Measurements from ENCODE around the gene SULT4A1. TPM values are rescaled to one million over a fixed set of nuclear protein-coding genes. Genes with fewer than 3 reads are reported as not detected.

Gene SULT4A1
- total and polyA plus RNA-seq, 9 of the 15 experiments (the other 6 are each of a cell fraction or from before 2014, with no cell fraction given) = 0.03 to 0.20 (median 0.09) TPM; not detected in 3

DNA sequence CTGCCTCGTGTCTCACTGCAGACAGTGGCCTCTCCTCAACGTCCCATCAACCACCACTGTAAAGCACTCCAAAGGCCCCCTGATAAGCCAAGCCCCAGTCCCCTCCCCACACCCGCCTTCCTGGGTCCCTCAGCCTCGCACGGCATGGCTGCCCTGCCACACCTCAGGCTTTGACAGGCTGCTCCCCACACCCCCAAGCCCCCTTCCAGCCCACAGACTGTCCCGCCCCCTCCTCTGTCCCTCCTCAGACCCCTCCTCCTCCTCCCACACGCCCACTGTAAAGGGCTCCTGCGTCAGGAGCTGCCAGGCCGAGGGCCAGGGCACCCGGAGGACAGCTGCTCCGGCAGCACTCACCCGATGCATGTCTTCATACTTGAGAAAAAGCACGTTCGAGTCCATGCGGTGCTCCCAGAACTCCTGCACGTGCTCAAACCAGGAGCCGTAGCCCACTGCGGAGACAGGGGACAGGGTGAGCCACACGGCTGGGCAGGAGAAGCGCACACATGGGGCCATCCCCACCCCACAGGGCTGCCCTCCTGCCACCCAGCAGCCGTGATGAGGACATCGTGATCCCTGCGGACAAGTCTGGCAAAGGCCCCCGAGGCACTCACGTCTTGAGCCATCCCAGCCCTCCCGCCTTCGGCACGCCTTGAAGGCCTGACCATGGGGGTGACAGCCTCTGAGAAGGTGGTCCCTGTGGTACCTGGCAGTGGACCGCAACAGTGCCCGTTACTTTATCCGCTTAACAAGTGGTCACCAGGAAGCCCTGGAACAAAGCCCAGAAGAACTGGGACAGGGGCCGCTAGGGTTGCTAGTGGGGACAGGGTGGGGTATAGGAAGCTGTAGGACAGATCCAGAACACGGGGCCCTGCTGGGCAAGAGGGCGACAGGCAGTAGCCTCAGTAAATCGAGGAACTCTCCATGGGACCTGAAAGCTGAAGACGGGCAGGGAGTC is 28.8 kb downstream of the SULT4A1 start:
- H3K4me3 ChIP-seq = no peak overlapping the region
- ATAC-seq (no peak), DNase-seq (ENCODE audit: extremely low read depth in 1 of 4, low spot score in 3 of 4) (no peak), FAIRE-seq (no peak)
- no peak overlapping the region for H3K27ac ChIP-seq (ENCODE audit: extremely low read depth, low read depth, low read length)
- no TSS peak for BruUV-seq (replicated peaks)
- H3K4me2 ChIP-seq (ENCODE audit: insufficient read depth, low read length) = no peak overlapping the region
- H4K20me1 ChIP-seq (replicated peaks; ENCODE audit: control insufficient read depth, insufficient read depth, low read length) = no peaks in the 10 kb centered on the region; the same call in 1 of the 2 replicates
- intact Hi-C loops (cut with micrococcal nuclease) = no loop called here
- no peaks in the 10 kb centered on the region for H3K9me3 ChIP-seq (replicated peaks; ENCODE audit: control insufficient read depth, insufficient read depth, low read depth, low read length)
- no peak for TF ChIP-seq ZBED1 (IDR thresholded peaks at IDR 0.05)
- TF ChIP-seq XRCC3 (IDR thresholded peaks at IDR 0.05) = no peak
- no peak for TF ChIP-seq NFATC3 (IDR thresholded peaks at IDR 0.05)
- CTCF ChIA-PET (ENCODE audit: low intra/inter-chr PET ratio) = no interaction called here
- no peak overlapping the region for H2AFZ ChIP-seq (ENCODE audit: low read depth, low read length)
- H3K79me2 ChIP-seq (ENCODE audit: control insufficient read depth, insufficient read depth, low read length) = no peaks in the 10 kb centered on the region
- in situ Hi-C loops (cut with MboI) = no loop called here
- POLR2A ChIA-PET = no interaction called here
- H3K9ac ChIP-seq (ENCODE audit: insufficient read depth in 1 of 2, low read depth in 2 of 2, low read length in 2 of 2) = no peak overlapping the region
- WGBS (ENCODE audit: insufficient coverage, low coverage, missing lambda C conversion rate) = 4% methylated on average over 23 of the region's 36 CpGs
- H3K9me1 ChIP-seq (ENCODE audit: control insufficient read depth, insufficient read depth, low read length) = no peaks in the 10 kb centered on the region
- H3K4me1 ChIP-seq (replicated peaks in 1 of 2; ENCODE audit: control insufficient read depth in 2 of 2, insufficient read depth in 2 of 2, low read length in 2 of 2) = no peaks in the 10 kb centered on the region
- H3K36me3 ChIP-seq (ENCODE audit: control insufficient read depth, insufficient read depth, low read length) = no peaks in the 10 kb centered on the region
- peaks cover 0 to 35% of the 10 kb centered on the region in 2 experiments; a peak in 4 of 5 replicates for H3K27me3 ChIP-seq (ENCODE audit: control insufficient read depth in 2 of 2, insufficient read depth in 2 of 2, low read length in 2 of 2)
